Neuronal stem cell (in vitro differentiated cells): Measurements from ENCODE around the gene SEC16B.

ENCODE experiments used
- DNase-seq: peaks from one replicate; pipeline ENCODE4 v3.0.0-alpha.2; 2013; ENCODE audit warnings: low spot score
- H2AFZ ChIP-seq: one replicate; pipeline ENCODE4 v1.6.1; 2013; ENCODE audit warnings: mild to moderate bottlenecking, low read length, inconsistent platforms
- H2AK5ac ChIP-seq: 2 replicates; pipeline ENCODE4 v1.6.1; 2013; ENCODE audit warnings: low read depth, mild to moderate bottlenecking, inconsistent platforms, low read length, moderate library complexity, mixed read lengths
- H2BK120ac ChIP-seq: 2 replicates; pipeline ENCODE4 v1.6.1; 2013; ENCODE audit warnings: low read depth, mild to moderate bottlenecking, inconsistent platforms, low read length, moderate library complexity, mixed read lengths
- H2BK12ac ChIP-seq: one replicate; pipeline ENCODE4 v1.6.1; 2013; ENCODE audit warnings: low read length, inconsistent platforms
- H2BK15ac ChIP-seq: 2 replicates; pipeline ENCODE4 v1.6.1; 2013; ENCODE audit warnings: mild to moderate bottlenecking, low read length, inconsistent platforms, mixed read lengths
- H2BK5ac ChIP-seq: one replicate; pipeline ENCODE4 v1.6.1; 2013; ENCODE audit warnings: inconsistent platforms, mild to moderate bottlenecking, low read length, moderate library complexity
- H3K14ac ChIP-seq: one replicate; pipeline ENCODE4 v1.6.1; 2013; ENCODE audit warnings: low read length, inconsistent platforms
- H3K18ac ChIP-seq: 2 replicates; pipeline ENCODE4 v1.6.1; 2013; ENCODE audit warnings: low read length, inconsistent platforms
- H3K23ac ChIP-seq: 2 replicates; pipeline ENCODE4 v1.6.1; 2013; ENCODE audit warnings: low read depth, mild to moderate bottlenecking, mixed read lengths, low read length, inconsistent platforms; ENCODE audit not compliant: poor library complexity
- H3K27ac ChIP-seq: replicated peaks from 3 replicates; pipeline ENCODE4 v1.5.1; 2013; ENCODE audit warnings: low read length, inconsistent platforms
- H3K27me3 ChIP-seq, 3 experiments: 2 replicates each; pipeline ENCODE4 v1.6.1; 2013; ENCODE audit warnings: low read length in 3 of 3, mild to moderate bottlenecking in 2 of 3, inconsistent platforms in 1 of 3, low read depth in 1 of 3, mixed read lengths in 1 of 3, moderate library complexity in 1 of 3; ENCODE audit not compliant: control insufficient read depth in 3 of 3, insufficient read depth in 3 of 3
- H3K36me3 ChIP-seq, 2 donors: replicated peaks in 1 of 2; 2 replicates each; pipeline ENCODE4 v1.6.1; 2013; ENCODE audit warnings: low read length in 2 of 2; ENCODE audit not compliant: control insufficient read depth in 2 of 2, insufficient read depth in 2 of 2
- H3K4ac ChIP-seq: 2 replicates; pipeline ENCODE4 v1.6.1; 2013; ENCODE audit warnings: inconsistent platforms, mild to moderate bottlenecking, low read length, moderate library complexity
- H3K4me1 ChIP-seq, 2 donors: 1 replicate in 1 of 2; 2 replicates in 1 of 2; pipeline ENCODE4 v1.6.1; 2013; ENCODE audit warnings: low read length in 2 of 2, low read depth in 1 of 2; ENCODE audit not compliant: control insufficient read depth in 2 of 2, insufficient read depth in 1 of 2
- H3K4me2 ChIP-seq: one replicate; pipeline ENCODE4 v1.6.1; 2013; ENCODE audit warnings: mild to moderate bottlenecking, low read length, inconsistent platforms; ENCODE audit not compliant: insufficient read depth, poor library complexity, severe bottlenecking
- H3K4me3 ChIP-seq, 2 donors: 2 replicates each; pipeline ENCODE4 v1.5.1; 2013; ENCODE audit warnings: low read length in 2 of 2, mild to moderate bottlenecking in 2 of 2, inconsistent platforms in 1 of 2, moderate library complexity in 1 of 2
- H3K79me1 ChIP-seq: one replicate; pipeline ENCODE4 v1.6.1; 2013; ENCODE audit warnings: low read depth, mild to moderate bottlenecking, inconsistent platforms, low read length, moderate library complexity
- H3K9ac ChIP-seq: one replicate; pipeline ENCODE4 v1.6.1; 2013; ENCODE audit warnings: mild to moderate bottlenecking, low read depth, low read length, inconsistent platforms; ENCODE audit not compliant: poor library complexity
- H3K9me3 ChIP-seq, 2 donors: replicated peaks in 1 of 2; 2 replicates each; pipeline versions ENCODE3 to v1.6.1; 2013; ENCODE audit warnings: low read length in 2 of 2, mild to moderate bottlenecking in 2 of 2, inconsistent platforms in 1 of 2, low read depth in 1 of 2, mixed read lengths in 1 of 2, moderate library complexity in 1 of 2; ENCODE audit not compliant: control insufficient read depth in 2 of 2, insufficient read depth in 1 of 2
- H4K8ac ChIP-seq: one replicate; pipeline ENCODE4 v1.6.1; 2013; ENCODE audit warnings: low read depth, mild to moderate bottlenecking, inconsistent platforms, low read length, moderate library complexity
- H4K91ac ChIP-seq: one replicate; pipeline ENCODE4 v1.6.1; 2013; ENCODE audit warnings: low read length, low read depth, mild to moderate bottlenecking, inconsistent platforms; ENCODE audit not compliant: poor library complexity
- WGBS, 2 donors: extraction: QIAGEN DNeasy Blood & Tissue Kit; methylation state at CpG; one replicate each; pipeline ENCODE4 v1.1.7; 2013; ENCODE audit warnings: missing lambda C conversion rate in 2 of 2, mixed read lengths in 1 of 2; ENCODE audit not compliant: insufficient read length in 2 of 2, insufficient replicate concordance in 1 of 2; ENCODE audit errors: extremely low coverage in 2 of 2; 5-methylcytosine and 5-hydroxymethylcytosine counted together

SEC16B gene

DNA sequence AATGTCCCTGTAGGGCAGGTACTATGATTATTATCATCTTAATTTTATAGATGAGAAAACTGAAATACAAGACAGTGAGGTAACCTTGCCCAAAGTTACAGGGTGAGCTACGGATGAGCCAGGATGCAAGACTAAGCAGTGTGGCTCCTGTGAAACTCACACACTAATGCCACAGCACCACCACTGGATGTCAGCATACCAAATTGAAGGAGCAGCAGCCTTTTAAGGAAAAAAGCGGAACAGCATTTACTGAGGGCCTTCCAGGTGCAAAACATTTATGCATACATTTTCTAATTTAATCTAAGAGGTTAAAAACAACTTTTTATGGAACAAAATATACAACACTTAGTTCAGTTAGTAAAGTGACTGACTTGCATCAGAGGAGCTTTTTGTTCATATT is 41.7 kb downstream of the SEC16B start:
- peak; percentile 21 for DNase-seq
- Histone ChIP-seq H2AFZ (no peak overlapping the region), H3K27ac (no peak overlapping the region), H2BK15ac (no peak overlapping the region), H2AK5ac (no peak overlapping the region), H2BK5ac (no peak overlapping the region), H3K4me1 (peaks cover 3 to 11% of the 10 kb centered on the region in 2 donors), H4K91ac (no peak overlapping the region), H3K9ac (no peak overlapping the region), H3K4ac (no peak overlapping the region), H3K4me2 (no peak overlapping the region), H3K18ac (no peak overlapping the region), H3K23ac (no peak overlapping the region), H4K8ac (no peak overlapping the region), H2BK12ac (no peak overlapping the region), H3K14ac (no peak overlapping the region), H3K79me1 (no peaks in the 10 kb centered on the region), H3K36me3 (no peaks in the 10 kb centered on the region), H3K9me3 (no peaks in the 10 kb centered on the region), H3K27me3 (no peaks in the 10 kb centered on the region), H3K4me3 (no peak overlapping the region), H2BK120ac (no peak overlapping the region)
- no CpG with 5 or more reads among the region's 2 CpGs for WGBS, 2 donors

DNA sequence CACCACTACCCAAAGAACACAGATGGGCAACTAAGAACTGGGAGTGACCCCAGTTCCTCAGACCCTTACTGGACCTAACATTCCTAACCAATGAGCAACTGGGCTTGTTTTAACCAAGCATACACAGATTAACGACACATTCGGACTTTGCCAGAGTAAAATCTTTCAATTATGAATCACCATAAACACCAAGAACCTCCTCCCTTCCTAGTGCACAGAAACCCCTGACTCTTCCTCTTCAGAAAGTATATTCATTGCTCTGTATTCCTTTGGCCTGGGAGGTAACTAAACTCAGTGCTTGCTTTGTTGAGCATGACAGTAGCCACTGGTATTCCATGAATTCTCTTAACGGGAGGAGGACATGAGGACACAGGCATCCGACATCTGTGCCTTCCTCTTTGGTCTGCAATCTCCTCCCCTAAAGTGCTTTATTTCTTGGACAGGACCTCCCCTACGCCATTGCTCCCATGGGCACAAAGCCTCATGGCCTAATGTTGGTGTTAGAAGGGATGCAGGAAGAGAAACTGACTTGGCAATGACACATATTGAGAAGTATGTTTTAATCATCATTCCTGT is 42.7 kb downstream of the SEC16B start:
- Histone ChIP-seq H3K4me3 (no peak overlapping the region), H3K18ac (no peak overlapping the region)

DNA sequence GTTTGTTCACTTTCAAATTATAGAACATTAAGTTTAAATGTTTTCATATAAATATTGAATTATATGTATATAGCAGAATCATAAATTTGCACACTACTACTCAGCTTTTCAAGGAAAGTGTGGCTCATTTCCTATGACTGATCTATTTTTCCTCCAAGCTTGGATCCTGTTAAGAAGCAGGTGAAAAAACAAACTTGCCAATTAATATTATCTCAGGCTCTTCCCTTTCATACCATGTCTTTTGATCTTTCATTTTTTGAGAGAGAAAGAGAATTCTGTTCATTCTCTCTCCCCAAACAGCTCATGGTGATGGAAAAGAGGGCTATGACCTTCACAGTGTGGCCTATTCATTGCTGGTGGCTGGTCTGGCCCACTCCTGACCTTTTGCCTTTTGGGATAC is 43.7 kb downstream of the SEC16B start:
- Histone ChIP-seq H3K9ac (no peak overlapping the region), H2BK12ac (no peak overlapping the region), H3K14ac (no peak overlapping the region), H4K91ac (no peak overlapping the region), H3K79me1 (no peaks in the 10 kb centered on the region), H2AK5ac (no peak overlapping the region), H3K4ac (no peak overlapping the region), H3K4me1 (peaks cover 3 to 11% of the 10 kb centered on the region in 2 donors), H3K4me2 (no peak overlapping the region), H3K9me3 (no peaks in the 10 kb centered on the region), H2AFZ (no peak overlapping the region), H2BK5ac (no peak overlapping the region), H3K23ac (no peak overlapping the region), H3K36me3 (no peaks in the 10 kb centered on the region), H2BK15ac (no peak overlapping the region), H4K8ac (no peak overlapping the region), H3K4me3 (no peak overlapping the region), H3K27ac (no peak overlapping the region), H3K27me3 (no peaks in the 10 kb centered on the region), H3K18ac (no peak overlapping the region), H2BK120ac (no peak overlapping the region)
- no peak for DNase-seq

More for the DNA sequence above, 42.7 kb downstream of the SEC16B start:
- Histone ChIP-seq H3K9me3 (no peaks in the 10 kb centered on the region), H2BK120ac (no peak overlapping the region), H2AK5ac (no peak overlapping the region), H3K27ac (no peak overlapping the region), H2BK12ac (no peak overlapping the region), H3K4me2 (no peak overlapping the region), H3K27me3 (no peaks in the 10 kb centered on the region), H2AFZ (no peak overlapping the region), H3K9ac (no peak overlapping the region), H3K4me1 (peaks cover 3 to 11% of the 10 kb centered on the region in 2 donors), H3K14ac (no peak overlapping the region), H3K36me3 (no peaks in the 10 kb centered on the region), H2BK15ac (no peak overlapping the region), H2BK5ac (no peak overlapping the region), H4K91ac (no peak overlapping the region), H4K8ac (no peak overlapping the region), H3K4ac (no peak overlapping the region), H3K23ac (no peak overlapping the region), H3K79me1 (no peaks in the 10 kb centered on the region)
- DNase-seq, result no peak
- no CpG with 5 or more reads among the region's 5 CpGs for WGBS, 2 donors

DNA sequence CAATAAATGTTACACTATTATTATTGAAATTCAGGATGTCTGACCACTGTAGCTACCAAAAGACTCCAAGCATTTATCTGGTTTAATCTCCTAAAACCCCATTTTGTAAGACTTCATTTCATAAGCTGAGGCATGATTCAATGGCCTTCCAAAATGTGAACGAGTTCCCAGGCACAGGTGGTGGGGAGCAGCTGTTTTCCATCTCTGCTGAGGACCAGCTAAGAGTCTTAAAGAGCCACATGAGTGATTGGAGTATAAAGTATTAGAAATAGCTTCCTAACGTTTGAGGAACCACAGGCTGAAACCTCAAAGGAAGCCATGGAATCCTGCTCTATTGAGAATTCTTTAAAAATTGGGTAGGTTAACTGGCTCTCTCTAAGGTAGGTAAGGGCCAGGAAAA is 44.9 kb downstream of the SEC16B start:
- Histone ChIP-seq H3K4ac (no peak overlapping the region), H4K91ac (no peak overlapping the region), H2BK12ac (no peak overlapping the region), H3K23ac (no peak overlapping the region), H2BK5ac (no peak overlapping the region), H2AK5ac (no peak overlapping the region), H2BK15ac (no peak overlapping the region), H3K79me1 (no peaks in the 10 kb centered on the region), H2AFZ (no peak overlapping the region), H3K4me3 (no peak overlapping the region), H3K14ac (no peak overlapping the region), H3K36me3 (no peaks in the 10 kb centered on the region), H3K9ac (no peak overlapping the region), H3K18ac (no peak overlapping the region), H3K27ac (no peak overlapping the region), H3K4me2 (no peak overlapping the region), H2BK120ac (no peak overlapping the region), H3K27me3 (no peaks in the 10 kb centered on the region), H3K9me3 (no peaks in the 10 kb centered on the region), H4K8ac (no peak overlapping the region), H3K4me1 (peaks cover 3 to 11% of the 10 kb centered on the region in 2 donors)
- DNase-seq, result no peak
- WGBS, 2 donors, result no CpG with 5 or more reads among the region's 2 CpGs
